CD14-positive monocyte (primary cell): Measurements from ENCODE around the gene CLCA1. TPM values are rescaled to one million over a fixed set of nuclear protein-coding genes. Genes with fewer than 3 reads are reported as not detected.

Experiments
- DNase-seq, 3 donors: peaks; one replicate each; pipeline ENCODE4 v3.0.0-alpha.2; 2011 to 2022
- H2AFZ ChIP-seq: 2 replicates; pipeline ENCODE4 v1.6.0; 2012; ENCODE audit warnings: mild to moderate bottlenecking, low read depth, low read length, inconsistent platforms; ENCODE audit not compliant: insufficient read depth, poor library complexity, severe bottlenecking
- H3K27ac ChIP-seq, 2 donors: 1 replicate in 1 of 2; 2 replicates in 1 of 2; pipeline ENCODE4 v1.5.1; 2012 to 2013; ENCODE audit warnings: low read length in 2 of 2, control low read depth in 1 of 2, inconsistent platforms in 1 of 2, low read depth in 1 of 2, mild to moderate bottlenecking in 1 of 2
- H3K27me3 ChIP-seq, 2 donors: one replicate each; pipeline versions ENCODE4 v1.6.0 to v1.6.1; 2011 to 2013; ENCODE audit warnings: low read length in 2 of 2; ENCODE audit not compliant: control insufficient read depth in 2 of 2, insufficient read depth in 2 of 2
- H3K36me3 ChIP-seq, 2 donors: replicated peaks in 1 of 2; 1 replicate in 1 of 2; 2 replicates in 1 of 2; pipeline versions ENCODE4 v1.5.1 to v1.6.1; 2012 to 2013; ENCODE audit warnings: low read length in 2 of 2, control low read depth in 1 of 2, inconsistent platforms in 1 of 2, mild to moderate bottlenecking in 1 of 2; ENCODE audit not compliant: insufficient read depth in 2 of 2, control insufficient read depth in 1 of 2
- H3K4me1 ChIP-seq, 2 donors: 1 replicate in 1 of 2; 2 replicates in 1 of 2; pipeline versions ENCODE4 v1.5.1 to v1.6.1; 2012 to 2013; ENCODE audit warnings: low read length in 2 of 2, control low read depth in 1 of 2, inconsistent platforms in 1 of 2, mild to moderate bottlenecking in 1 of 2, moderate library complexity in 1 of 2; ENCODE audit not compliant: insufficient read depth in 2 of 2, control insufficient read depth in 1 of 2
- H3K4me2 ChIP-seq: replicated peaks from 2 replicates; pipeline ENCODE3; 2012; ENCODE audit warnings: low read length, moderate library complexity, mild to moderate bottlenecking; ENCODE audit not compliant: poor library complexity, severe bottlenecking; ENCODE audit errors: extremely low read depth
- H3K4me3 ChIP-seq, 3 experiments: fragments of 200-600 bp in 1 of 3; sonication (generic) in 1 of 3; replicated peaks in 1 of 3; 1 replicate in 2 of 3; 2 replicates in 1 of 3; pipeline ENCODE4 v1.5.1; 2011 to 2013; ENCODE audit warnings: low read length in 3 of 3, mild to moderate bottlenecking in 3 of 3, control low read depth in 2 of 3, low read depth in 2 of 3, inconsistent platforms in 1 of 3, moderate library complexity in 1 of 3
- H3K79me2 ChIP-seq: 2 replicates; pipeline ENCODE4 v1.6.0; 2012; ENCODE audit warnings: mild to moderate bottlenecking, control low read depth, inconsistent platforms, low read length, moderate library complexity; ENCODE audit not compliant: insufficient read depth
- H3K9ac ChIP-seq: 2 replicates; pipeline ENCODE4 v1.6.0; 2017; ENCODE audit warnings: low read length, mild to moderate bottlenecking; ENCODE audit not compliant: insufficient read depth, poor library complexity, severe bottlenecking
- H3K9me3 ChIP-seq, 2 donors: replicated peaks in 1 of 2; 1 replicate in 1 of 2; 2 replicates in 1 of 2; pipeline versions ENCODE4 v1.5.1 to v1.6.1; 2012 to 2013; ENCODE audit warnings: low read length in 2 of 2, control low read depth in 1 of 2; ENCODE audit not compliant: control insufficient read depth in 1 of 2, insufficient read depth in 1 of 2
- H4K20me1 ChIP-seq: 2 replicates; pipeline ENCODE4 v1.6.0; 2012; ENCODE audit warnings: mild to moderate bottlenecking, low read length, control low read depth, moderate library complexity; ENCODE audit not compliant: insufficient read depth
- H3K27ac Mint-ChIP-seq, 7 donors: one replicate each; pipeline ENCODE4 v1.8.0; 2020; ENCODE audit warnings: mild to moderate bottlenecking in 7 of 7, mixed read lengths in 7 of 7, moderate library complexity in 6 of 7, inconsistent platforms in 2 of 7
- H3K27me3 Mint-ChIP-seq, 3 donors: one replicate each; pipeline ENCODE4 v1.8.0; 2021 to 2022; ENCODE audit warnings: low read depth in 3 of 3, mild to moderate bottlenecking in 3 of 3, mixed read lengths in 3 of 3, moderate library complexity in 3 of 3, inconsistent platforms in 1 of 3
- H3K36me3 Mint-ChIP-seq, 2 donors: one replicate each; pipeline ENCODE4 v1.8.0; 2020; ENCODE audit warnings: mixed read lengths in 2 of 2, inconsistent platforms in 1 of 2, mild to moderate bottlenecking in 1 of 2
- H3K4me1 Mint-ChIP-seq: one replicate; pipeline ENCODE4 v1.8.0; 2020; ENCODE audit warnings: mild to moderate bottlenecking, mixed read lengths
- H3K4me3 Mint-ChIP-seq, 2 donors: one replicate each; pipeline ENCODE4 v1.8.0; 2020; ENCODE audit warnings: mild to moderate bottlenecking in 2 of 2, mixed read lengths in 2 of 2, moderate library complexity in 1 of 2
- H3K9me3 Mint-ChIP-seq, 7 donors: one replicate each; pipeline ENCODE4 v1.8.0; 2020 to 2022; ENCODE audit warnings: mixed read lengths in 7 of 7, mild to moderate bottlenecking in 6 of 7, moderate library complexity in 6 of 7, inconsistent platforms in 2 of 7
- CTCF ChIP-seq: fragments of 200-600 bp; IDR thresholded peaks from one replicate; pipeline ENCODE4 v1.8.0; 2022; ENCODE audit warnings: antibody characterized with exemption, mild to moderate bottlenecking
- WGBS: methylation state at CpG from one replicate; pipeline ENCODE4 v1.1.5; 2013; ENCODE audit warnings: missing lambda C conversion rate; ENCODE audit not compliant: insufficient coverage; 5-methylcytosine and 5-hydroxymethylcytosine counted together
- intact Hi-C, 2 donors: fragments of 100-400 bp; cut with micrococcal nuclease; formaldehyde crosslinking; loops; one replicate each; pipeline versions ENCODE4 v1.15.0 to v1.15.1; 2023
- polyA plus RNA-seq, 3 donors: library from polyadenylated mRNA; depleted of rRNA in 1 of 3; unstranded in 2 of 3; stranded (reverse) in 1 of 3; fragments of 300-500 nt in 2 of 3; fragments of >200 nt in 1 of 3; fragmentation: Illumina TruSeq in 2 of 3; gene quantifications; 1 replicate in 2 of 3; 2 replicates in 1 of 3; pipeline ENCODE4 v1.2.3, GENCODE V29; 2012 to 2021

The CLCA1 gene
- polyA plus RNA-seq, 3 donors: not detected

DNA sequence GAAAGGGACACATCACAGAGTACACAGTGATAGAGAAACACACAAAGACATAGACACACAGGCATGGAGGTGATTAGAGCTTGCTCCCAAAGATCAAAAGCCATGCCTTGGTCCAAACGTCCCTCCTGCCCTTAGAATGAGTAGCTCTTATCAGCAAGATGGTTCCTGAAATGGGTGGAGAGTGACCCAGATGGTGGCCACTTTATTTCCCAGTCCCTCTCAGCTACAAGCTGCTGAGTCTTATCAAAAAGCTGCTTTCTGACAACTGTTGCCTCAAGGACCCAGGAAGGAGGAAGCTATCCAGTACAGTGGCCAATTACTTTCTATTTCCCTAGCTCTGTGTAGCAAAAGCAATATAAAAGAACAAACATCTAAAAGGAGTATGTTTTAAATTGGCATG lies 7.7 kb upstream of the CLCA1 start:
- H3K36me3 ChIP-seq: no peaks in the 10 kb centered on the region
- intact Hi-C loops: no loop called here
- H3K9ac ChIP-seq: no peak overlapping the region
- peak overlapping the region in 5 of 7 donors; percentile 28 to 70 (median 63) for H3K27ac Mint-ChIP-seq
- no peaks in the 10 kb centered on the region for H3K9me3 Mint-ChIP-seq
- H3K36me3 Mint-ChIP-seq: no peaks in the 10 kb centered on the region
- H3K4me3 Mint-ChIP-seq: peak overlapping the region in 1 of 2 donors; percentile 53
- peak overlapping the region; percentile 31 for H3K4me2 ChIP-seq
- H3K4me1 Mint-ChIP-seq: peaks cover 14% of the 10 kb centered on the region
- H3K4me3 ChIP-seq: peak overlapping the region in 2 of 3 experiments; percentile 9 to 13
- no peak for TF ChIP-seq CTCF
- H2AFZ ChIP-seq: peak overlapping the region; percentile 49
- H3K9me3 ChIP-seq: no peaks in the 10 kb centered on the region
- H3K4me1 ChIP-seq: peaks cover 9 to 14% of the 10 kb centered on the region in 2 donors
- no peaks in the 10 kb centered on the region for H3K79me2 ChIP-seq
- H3K27me3 ChIP-seq: no peaks in the 10 kb centered on the region
- WGBS: 100% methylated on average over 1 of the region's 1 CpG
- peaks cover 0 to 2% (median 0%) of the 10 kb centered on the region in 3 donors for H3K27me3 Mint-ChIP-seq
- no peak for DNase-seq
- no peaks in the 10 kb centered on the region for H4K20me1 ChIP-seq
- peak overlapping the region in 1 of 2 donors; percentile 17 for H3K27ac ChIP-seq

GRCh38 chr1:86461482-86461881 lies 7.2 kb upstream of the CLCA1 start:
- H3K4me2 ChIP-seq: peak overlapping the region; percentile 31
- no peaks in the 10 kb centered on the region for H3K36me3 ChIP-seq
- Mint-ChIP-seq H3K36me3 (no peaks in the 10 kb centered on the region), H3K4me3 (no peak overlapping the region), H3K4me1 (peaks cover 14% of the 10 kb centered on the region), H3K9me3 (no peaks in the 10 kb centered on the region), H3K27ac (peak overlapping the region in 1 of 7 donors; percentile 50), H3K27me3 (peaks cover 0 to 2% (median 0%) of the 10 kb centered on the region in 3 donors)
- no peaks in the 10 kb centered on the region for H3K9me3 ChIP-seq
- peak overlapping the region in 1 of 2 donors; percentile 17 for H3K27ac ChIP-seq
- TF ChIP-seq CTCF: no peak
- H4K20me1 ChIP-seq: no peaks in the 10 kb centered on the region
- intact Hi-C loops: no loop called here
- no peak for DNase-seq
- H3K4me1 ChIP-seq: peaks cover 9 to 14% of the 10 kb centered on the region in 2 donors
- no peak overlapping the region for H3K9ac ChIP-seq
- no peaks in the 10 kb centered on the region for H3K27me3 ChIP-seq
- no CpG with 5 or more reads among the region's 3 CpGs for WGBS
- H2AFZ ChIP-seq: peak overlapping the region; percentile 49
- no peak overlapping the region for H3K4me3 ChIP-seq
- no peaks in the 10 kb centered on the region for H3K79me2 ChIP-seq
